Stomach (tissue), 9 donors: Measurements from ENCODE around the gene CNOT11. TPM values are rescaled to one million over a fixed set of nuclear protein-coding genes. Genes with fewer than 3 reads are reported as not detected.

Experiments used
- DNase-seq, 2 donors: peaks; one replicate each; pipeline versions ENCODE4 v3.0.0 to v3.0.0-alpha.2; 2013 to 2019
- H3K27ac ChIP-seq, 5 donors: fragments of 200-600 bp in 4 of 5; sonication (generic) in 4 of 5; one replicate each; pipeline ENCODE4 v1.5.1; 2013 to 2019; ENCODE audit warnings: mild to moderate bottlenecking in 1 of 5, moderate library complexity in 1 of 5
- H3K27me3 ChIP-seq, 3 donors: fragments of 200-600 bp; sonication (generic); one replicate each; pipeline ENCODE4 v1.5.1; 2017 to 2019; ENCODE audit warnings: mixed run types in 1 of 3
- H3K36me3 ChIP-seq, 4 donors: fragments of 200-600 bp; sonication (generic); 1 replicate in 3 of 4; 2 replicates in 1 of 4; pipeline ENCODE4 v1.5.1; 2016 to 2019
- H3K4me1 ChIP-seq, 4 donors: fragments of 200-600 bp; sonication (generic); one replicate each; pipeline ENCODE4 v1.5.1; 2016 to 2019
- H3K4me3 ChIP-seq, 4 donors: fragments of 200-600 bp; sonication (generic) in 3 of 4; one replicate each; pipeline ENCODE4 v1.5.1; 2016 to 2019; ENCODE audit warnings: mild to moderate bottlenecking in 1 of 4
- H3K9me3 ChIP-seq, 4 donors: fragments of 200-600 bp; sonication (generic); one replicate each; pipeline ENCODE4 v1.5.1; 2016 to 2019
- CTCF ChIP-seq, 7 experiments: fragments of 450-650 bp in 4 of 7; fragments of 200-600 bp in 3 of 7; sonication (generic) in 3 of 7; IDR thresholded peaks; one replicate each; pipeline ENCODE4 v1.5.1; 2016 to 2019; ENCODE audit warnings: antibody characterized with exemption in 7 of 7, control low read depth in 2 of 7, mild to moderate bottlenecking in 1 of 7
- EP300 ChIP-seq: sonication (generic); formaldehyde crosslinking; IDR thresholded peaks from one replicate; pipeline ENCODE4 v1.6.1; 2017; ENCODE audit warnings: antibody characterized with exemption
- POLR2A ChIP-seq, 4 donors: fragments of 450-650 bp; IDR thresholded peaks; one replicate each; pipeline ENCODE4 v1.6.1; 2016; ENCODE audit warnings: antibody characterized with exemption in 4 of 4, control low read depth in 2 of 4, mild to moderate bottlenecking in 1 of 4, moderate library complexity in 1 of 4
- POLR2AphosphoS5 ChIP-seq, 3 donors: sonication (generic); formaldehyde crosslinking; IDR thresholded peaks; one replicate each; pipeline ENCODE4 v1.6.1; 2016; ENCODE audit warnings: antibody characterized with exemption in 3 of 3
- WGBS, 5 donors: extraction: QIAGEN DNeasy Blood & Tissue Kit in 3 of 5; methylation state at CpG; one replicate each; pipeline versions ENCODE4 v1.1.5 to v1.1.7; 2013 to 2018; 5-methylcytosine and 5-hydroxymethylcytosine counted together
- intact Hi-C: fragments of 100-400 bp; cut with DNase I; formaldehyde crosslinking; loops from one replicate; pipeline ENCODE4 v1.15.1; 2023; ENCODE audit warnings: low total_unique reads
- polyA plus RNA-seq, 3 donors: library from polyadenylated mRNA; stranded (reverse); fragments of 200-250 nt; gene quantifications; one replicate each; pipeline ENCODE4 v1.2.3, GENCODE V29; 2013
- total RNA-seq, 5 donors: library from RNA; depleted of rRNA; stranded (reverse); fragments of >200 nt; gene quantifications; one replicate each; pipeline versions ENCODE4 v1.1.0 to v1.2.3, GENCODE V29; 2014 to 2016
- donor health status: healthy with polysubstance abuse.
- donor health status: Bipolar disorder and iron deficiency.
- donor health status: healthy.

The CNOT11 gene
- total and polyA plus RNA-seq, 8 donors = 9.3 to 71.4 (median 23.3) TPM

- Histone ChIP-seq H3K27me3 (no peaks in the 10 kb centered on the region), H3K9me3 (no peaks in the 10 kb centered on the region), H3K4me3 (no peak overlapping the region), H3K4me1 (peaks cover 10 to 46% (median 30%) of the 10 kb centered on the region in 4 donors), H3K36me3 (peaks cover 35 to 98% (median 93%) of the 10 kb centered on the region in 4 donors), H3K27ac (no peak overlapping the region)
- intact Hi-C loops = no loop called here
- whole genome bisulfite sequencing, 5 donors = 88 to 95% (median 89%) methylated on average over 8 of the region's 8 CpGs
- DNase-seq = no peak
- TF ChIP-seq EP300 = no peak
- no peak for TF ChIP-seq POLR2AphosphoS5 (IDR thresholded peaks at IDR 0.05)
- TF ChIP-seq CTCF (IDR thresholded peaks at IDR 0.05) = no peak
- no peak for TF ChIP-seq POLR2A (IDR thresholded peaks at IDR 0.05)
Observed at GRCh38 chr2:101270700-101271259, 18.1 kb downstream of the CNOT11 start.

GRCh38 chr2:101272045-101272784 lies 19.5 kb downstream of the CNOT11 start:
- peaks cover 13 to 42% (median 26%) of the 10 kb centered on the region in 4 donors for H3K4me1 ChIP-seq
- H3K9me3 ChIP-seq = no peaks in the 10 kb centered on the region
- WGBS, 5 donors = 18 to 53% (median 36%) methylated on average over 3 of the region's 3 CpGs
- no peak overlapping the region for H3K4me3 ChIP-seq
- peak overlapping the region in 3 of 5 donors; percentile 9 to 25 (median 20) for H3K27ac ChIP-seq
- peaks cover 31 to 96% (median 87%) of the 10 kb centered on the region in 4 donors for H3K36me3 ChIP-seq
- intact Hi-C loops = no loop called here
- TF ChIP-seq POLR2AphosphoS5 (IDR thresholded peaks at IDR 0.05) (no peak), POLR2A (IDR thresholded peaks at IDR 0.05) (no peak), CTCF (IDR thresholded peaks at IDR 0.05) (no peak), EP300 (no peak)
- DNase-seq = peak in 1 of 2 donors; percentile 38
- H3K27me3 ChIP-seq = no peaks in the 10 kb centered on the region

- H3K27me3 ChIP-seq = no peaks in the 10 kb centered on the region
- peaks cover 15 to 37% (median 23%) of the 10 kb centered on the region in 4 donors for H3K4me1 ChIP-seq
- H3K36me3 ChIP-seq = peaks cover 31 to 96% (median 85%) of the 10 kb centered on the region in 4 donors
- intact Hi-C loops = no loop called here
- WGBS, 5 donors = 53 to 69% (median 63%) methylated on average over 8 of the region's 8 CpGs
- no peak overlapping the region for H3K4me3 ChIP-seq
- TF ChIP-seq POLR2AphosphoS5 (IDR thresholded peaks at IDR 0.05) = no peak
- no peak for TF ChIP-seq EP300
- TF ChIP-seq CTCF (IDR thresholded peaks at IDR 0.05) = no peak
- H3K9me3 ChIP-seq = no peaks in the 10 kb centered on the region
- DNase-seq = no peak
- peak overlapping the region; percentile 3 to 20 (median 9) for H3K27ac ChIP-seq
Observed at GRCh38 chr2:101273056-101273455, 20.4 kb downstream of the CNOT11 start.

- no peaks in the 10 kb centered on the region for H3K27me3 ChIP-seq
- H3K27ac ChIP-seq = no peak overlapping the region
- intact Hi-C loops = no loop called here
- no peak for DNase-seq
- 75 to 84% (median 77%) methylated on average over 5 of the region's 5 CpGs for WGBS, 5 donors
- peaks cover 22 to 96% (median 85%) of the 10 kb centered on the region in 4 donors for H3K36me3 ChIP-seq
- H3K4me1 ChIP-seq = peaks cover 11 to 32% (median 21%) of the 10 kb centered on the region in 4 donors
- no peak overlapping the region for H3K4me3 ChIP-seq
- H3K9me3 ChIP-seq = no peaks in the 10 kb centered on the region
- TF ChIP-seq CTCF (IDR thresholded peaks at IDR 0.05) = no peak
- no peak for TF ChIP-seq EP300
Observed at GRCh38 chr2:101274142-101274541, 21.5 kb downstream of the CNOT11 start.
